Astrocyte of the spinal cord (primary cell): Measurements from ENCODE around the gene SPATA13.

Source experiments
- DNase-seq: peaks from one replicate; pipeline ENCODE4 v3.0.0; 2011; ENCODE audit warnings: low read depth, low spot score
- H3K4me3 ChIP-seq: 2 replicates; pipeline ENCODE4 v1.5.1; 2011; ENCODE audit warnings: low read depth, mild to moderate bottlenecking, low read length, moderate library complexity
- in situ Hi-C: cut with HindIII; loops from 2 replicates; pipeline ENCODE4 v1.10.0; 2017; ENCODE audit warnings: low sequenced_read_pairs
- TF ChIP-seq, protein P1 (sequence below): IDR thresholded peaks from 2 replicates; pipeline ENCODE4 v1.5.1; 2012; ENCODE audit warnings: low read depth, mild to moderate bottlenecking, low read length, inconsistent platforms

SPATA13 gene

GRCh38 chr13:24228852-24229458 is 68.4 kb downstream of the SPATA13 start:
- TF ChIP-seq, protein P1, sequence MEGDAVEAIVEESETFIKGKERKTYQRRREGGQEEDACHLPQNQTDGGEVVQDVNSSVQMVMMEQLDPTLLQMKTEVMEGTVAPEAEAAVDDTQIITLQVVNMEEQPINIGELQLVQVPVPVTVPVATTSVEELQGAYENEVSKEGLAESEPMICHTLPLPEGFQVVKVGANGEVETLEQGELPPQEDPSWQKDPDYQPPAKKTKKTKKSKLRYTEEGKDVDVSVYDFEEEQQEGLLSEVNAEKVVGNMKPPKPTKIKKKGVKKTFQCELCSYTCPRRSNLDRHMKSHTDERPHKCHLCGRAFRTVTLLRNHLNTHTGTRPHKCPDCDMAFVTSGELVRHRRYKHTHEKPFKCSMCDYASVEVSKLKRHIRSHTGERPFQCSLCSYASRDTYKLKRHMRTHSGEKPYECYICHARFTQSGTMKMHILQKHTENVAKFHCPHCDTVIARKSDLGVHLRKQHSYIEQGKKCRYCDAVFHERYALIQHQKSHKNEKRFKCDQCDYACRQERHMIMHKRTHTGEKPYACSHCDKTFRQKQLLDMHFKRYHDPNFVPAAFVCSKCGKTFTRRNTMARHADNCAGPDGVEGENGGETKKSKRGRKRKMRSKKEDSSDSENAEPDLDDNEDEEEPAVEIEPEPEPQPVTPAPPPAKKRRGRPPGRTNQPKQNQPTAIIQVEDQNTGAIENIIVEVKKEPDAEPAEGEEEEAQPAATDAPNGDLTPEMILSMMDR = peak; percentile 92
- H3K4me3 ChIP-seq = no peak overlapping the region
- in situ Hi-C loops = no loop called here
- DNase-seq = peak; percentile 74

GRCh38 chr13:24230428-24231072 is 70.0 kb downstream of the SPATA13 start:
- no peak for DNase-seq
- H3K4me3 ChIP-seq = no peak overlapping the region
- in situ Hi-C loops = no loop called here
- TF ChIP-seq, protein P1 = no peak

GRCh38 chr13:24231377-24231776 is 70.9 kb downstream of the SPATA13 start:
- TF ChIP-seq, protein P1 = no peak
- H3K4me3 ChIP-seq = no peak overlapping the region
- in situ Hi-C loops = no loop called here
- DNase-seq = no peak

DNA sequence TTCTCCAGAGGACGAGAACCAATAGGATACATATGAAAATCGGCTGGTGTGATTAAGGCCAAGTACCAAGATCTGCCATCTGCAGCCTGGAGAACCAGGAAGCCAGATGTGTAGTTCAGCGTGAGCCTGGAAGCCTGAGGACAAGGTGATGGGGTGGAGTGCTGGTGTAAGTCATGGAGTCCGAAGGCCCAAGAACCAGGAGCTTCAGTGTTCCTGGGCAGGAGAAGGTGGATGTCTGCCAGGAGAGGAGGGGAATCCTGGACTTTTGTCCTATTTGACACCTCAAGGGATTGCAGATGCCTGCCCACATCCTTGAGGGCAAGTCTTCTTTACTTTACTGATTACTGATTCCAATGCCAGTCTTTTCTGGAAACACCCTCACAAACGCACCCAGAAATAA is 71.5 kb downstream of the SPATA13 start:
- in situ Hi-C loops = no loop called here
- DNase-seq = no peak
- TF ChIP-seq, protein P1 = no peak
- H3K4me3 ChIP-seq = no peak overlapping the region

- TF ChIP-seq, protein P1 = no peak
- DNase-seq = no peak
- H3K4me3 ChIP-seq = no peak overlapping the region
- in situ Hi-C loops = no loop called here
These were observed 72.0 kb downstream of the SPATA13 start for GRCh38 chr13:24232474-24232873.

GRCh38 chr13:24233351-24233901 is 72.9 kb downstream of the SPATA13 start:
- TF ChIP-seq, protein P1 = no peak
- in situ Hi-C loops = no loop called here
- H3K4me3 ChIP-seq = peak overlapping the region; percentile 30
- DNase-seq = peak; percentile 80
